Astrocyte (in vitro differentiated cells and primary cell): ENCODE data around the gene MLH1. TPM values are rescaled to one million over a fixed set of nuclear protein-coding genes. Genes with fewer than 3 reads are reported as not detected.
"Not testable (repeated sequence)": the region's sequence is repeated elsewhere in the genome, so short reads cannot be mapped to it uniquely, and the experiment has no call there.

Source experiments
- DNase-seq: peaks from one replicate; pipeline ENCODE4 v3.0.0-alpha.2; 2010; ENCODE audit warnings: low read depth
- FAIRE-seq: peaks from 2 replicates; lab custom pipeline; 2011; peaks lifted over from hg19 to GRCh38; lab: Jason Lieb, UNC
- H2AFZ ChIP-seq: 2 replicates; pipeline ENCODE4 v1.6.0; 2012; ENCODE audit warnings: low read depth, low read length, inconsistent platforms
- H3K27ac ChIP-seq: 2 replicates; pipeline ENCODE4 v1.5.1; 2011; ENCODE audit warnings: low read depth, low read length, inconsistent platforms
- H3K27me3 ChIP-seq: 2 replicates; pipeline ENCODE4 v1.6.0; 2011; ENCODE audit warnings: low read length, inconsistent platforms; ENCODE audit not compliant: insufficient read depth
- H3K36me3 ChIP-seq: 2 replicates; pipeline ENCODE4 v1.5.1; 2011; ENCODE audit warnings: low read length, inconsistent platforms; ENCODE audit not compliant: insufficient read depth
- H3K4me1 ChIP-seq: 2 replicates; pipeline ENCODE4 v1.5.1; 2011; ENCODE audit warnings: low read length, inconsistent platforms; ENCODE audit not compliant: insufficient read depth
- H3K4me2 ChIP-seq: 2 replicates; pipeline ENCODE4 v1.6.0; 2012; ENCODE audit warnings: low read length, inconsistent platforms
- H3K4me3 ChIP-seq: 2 replicates; pipeline ENCODE4 v1.5.1; 2011; ENCODE audit warnings: low read depth, mild to moderate bottlenecking, low read length, inconsistent platforms; ENCODE audit not compliant: insufficient read depth
- H3K79me2 ChIP-seq: 2 replicates; pipeline ENCODE4 v1.6.0; 2012; ENCODE audit warnings: mild to moderate bottlenecking, low read length, inconsistent platforms; ENCODE audit not compliant: insufficient read depth
- H3K9ac ChIP-seq: 2 replicates; pipeline ENCODE4 v1.6.0; 2012; ENCODE audit warnings: mild to moderate bottlenecking, low read length, inconsistent platforms
- H3K9me3 ChIP-seq: 2 replicates; pipeline ENCODE4 v1.5.1; 2012; ENCODE audit warnings: low read depth, mild to moderate bottlenecking, low read length, inconsistent platforms; ENCODE audit not compliant: insufficient read depth
- H4K20me1 ChIP-seq: 2 replicates; pipeline ENCODE4 v1.6.0; 2012; ENCODE audit warnings: low read length, inconsistent platforms; ENCODE audit not compliant: insufficient read depth
- H3K27ac Mint-ChIP-seq: one replicate; pipeline ENCODE4 v1.8.0; 2021; ENCODE audit warnings: mild to moderate bottlenecking, mixed read lengths; ENCODE audit not compliant: unreplicated experiment
- H3K27me3 Mint-ChIP-seq: one replicate; pipeline ENCODE4 v1.8.0; 2021; ENCODE audit warnings: low read depth, mixed read lengths; ENCODE audit not compliant: unreplicated experiment
- H3K36me3 Mint-ChIP-seq: one replicate; pipeline ENCODE4 v1.8.0; 2021; ENCODE audit warnings: low read depth, mixed read lengths; ENCODE audit not compliant: unreplicated experiment
- H3K4me1 Mint-ChIP-seq: one replicate; pipeline ENCODE4 v1.8.0; 2021; ENCODE audit warnings: low read depth, mixed read lengths; ENCODE audit not compliant: unreplicated experiment
- H3K4me3 Mint-ChIP-seq: one replicate; pipeline ENCODE4 v1.8.0; 2021; ENCODE audit warnings: mild to moderate bottlenecking, moderate library complexity, mixed read lengths; ENCODE audit not compliant: unreplicated experiment
- H3K9me3 Mint-ChIP-seq: one replicate; pipeline ENCODE4 v1.8.0; 2021; ENCODE audit warnings: mild to moderate bottlenecking, mixed read lengths; ENCODE audit not compliant: unreplicated experiment
- CTCF ChIP-seq: IDR thresholded peaks from 2 replicates; pipeline ENCODE4 v1.5.1; 2011; ENCODE audit warnings: low read depth, mild to moderate bottlenecking, inconsistent platforms, low read length, moderate library complexity; ENCODE audit not compliant: insufficient read depth
- EZH2 ChIP-seq: IDR thresholded peaks from 2 replicates; pipeline ENCODE4 v1.6.1; 2012; ENCODE audit warnings: mild to moderate bottlenecking, low read length, inconsistent platforms; ENCODE audit not compliant: insufficient read depth
- total RNA-seq: library from RNA; stranded (reverse); gene quantifications from 2 replicates; pipeline ENCODE4 v1.2.1, GENCODE V29; 2021

Gene MLH1
- total RNA-seq, 1 donor from 2014 or later: 32.0 TPM

GRCh38 chr3:36959821-36960220 lies 33.5 kb upstream of the MLH1 start:
- TF ChIP-seq EZH2 (no peak), CTCF (no peak)
- Mint-ChIP-seq H3K4me1 (peaks cover 6% of the 10 kb centered on the region), H3K36me3 (no peaks in the 10 kb centered on the region), H3K4me3 (no peak overlapping the region), H3K27me3 (no peaks in the 10 kb centered on the region), H3K27ac (no peak overlapping the region), H3K9me3 (no peaks in the 10 kb centered on the region)
- Histone ChIP-seq H3K4me2 (no peak overlapping the region), H3K9me3 (no peaks in the 10 kb centered on the region), H3K4me1 (peaks cover 13% of the 10 kb centered on the region), H2AFZ (no peak overlapping the region), H3K4me3 (no peak overlapping the region), H3K9ac (no peak overlapping the region), H3K36me3 (no peaks in the 10 kb centered on the region), H4K20me1 (no peaks in the 10 kb centered on the region), H3K27ac (no peak overlapping the region), H3K27me3 (no peaks in the 10 kb centered on the region), H3K79me2 (no peaks in the 10 kb centered on the region)
- FAIRE-seq: no peak
- DNase-seq: peak; percentile 29

GRCh38 chr3:36960502-36960901 lies 32.8 kb upstream of the MLH1 start:
- H3K9me3 ChIP-seq: no peaks in the 10 kb centered on the region
- Mint-ChIP-seq H3K9me3 (no peaks in the 10 kb centered on the region), H3K36me3 (no peaks in the 10 kb centered on the region), H3K4me1 (peaks cover 6% of the 10 kb centered on the region), H3K27me3 (no peaks in the 10 kb centered on the region), H3K4me3 (no peak overlapping the region), H3K27ac (no peak overlapping the region)
- H4K20me1 ChIP-seq: no peaks in the 10 kb centered on the region
- no peak overlapping the region for H3K9ac ChIP-seq
- no peak overlapping the region for H3K27ac ChIP-seq
- no peak overlapping the region for H3K4me2 ChIP-seq
- no peaks in the 10 kb centered on the region for H3K36me3 ChIP-seq
- peaks cover 13% of the 10 kb centered on the region for H3K4me1 ChIP-seq
- H3K4me3 ChIP-seq: no peak overlapping the region
- no peak for FAIRE-seq
- H3K79me2 ChIP-seq: no peaks in the 10 kb centered on the region
- TF ChIP-seq EZH2: no peak
- TF ChIP-seq CTCF: no peak
- H3K27me3 ChIP-seq: no peaks in the 10 kb centered on the region
- DNase-seq: no peak
- H2AFZ ChIP-seq: no peak overlapping the region

GRCh38 chr3:36963008-36963407 lies 30.3 kb upstream of the MLH1 start:
- DNase-seq, H3K4me1 Mint-ChIP-seq, H3K36me3 Mint-ChIP-seq: not testable (repeated sequence)

More at GRCh38 chr3:36963008-36963407, 30.3 kb upstream of the MLH1 start:
- not testable (repeated sequence) for FAIRE-seq, H3K36me3 ChIP-seq, H3K4me3 ChIP-seq, H3K27ac Mint-ChIP-seq, H3K9me3 Mint-ChIP-seq, H3K27me3 ChIP-seq, H4K20me1 ChIP-seq, H3K4me2 ChIP-seq, H3K27ac ChIP-seq, H3K79me2 ChIP-seq, H3K9me3 ChIP-seq, H3K4me1 ChIP-seq, H3K27me3 Mint-ChIP-seq, H2AFZ ChIP-seq, H3K4me3 Mint-ChIP-seq, H3K9ac ChIP-seq
